ENCODE measurements around the gene DHX58. TPM values are rescaled to one million over a fixed set of nuclear protein-coding genes. Genes with fewer than 3 reads are reported as not detected.

DHX58 gene
- total RNA-seq, 2 donors from 2014 or later = 16.9 to 24.0 TPM

- ATAC-seq (no peak), DNase-seq (no peak)
- Mint-ChIP-seq H3K27me3 (no peaks in the 10 kb centered on the region), H3K4me1 (peaks cover 20% of the 10 kb centered on the region), H3K27ac (no peak overlapping the region), H3K4me3 (peak overlapping the region; percentile 33), H3K36me3 (ENCODE audit: low read depth) (peaks cover 4% of the 10 kb centered on the region)
- H3K9me3 ChIP-seq (ENCODE audit: control insufficient read depth, low read length, poor library complexity, severe bottlenecking) = no peaks in the 10 kb centered on the region
Observed at GRCh38 chr17:42111265-42111636, 1.3 kb downstream of the DHX58 start.

GRCh38 chr17:42110301-42111264 lies 1.9 kb downstream of the DHX58 start:
- ATAC-seq = no peak
- Mint-ChIP-seq H3K27me3 (no peaks in the 10 kb centered on the region), H3K36me3 (ENCODE audit: low read depth) (peaks cover 4% of the 10 kb centered on the region), H3K4me1 (peaks cover 21% of the 10 kb centered on the region), H3K4me3 (peak overlapping the region; percentile 61), H3K27ac (no peak overlapping the region)
- DNase-seq = no peak
- no peaks in the 10 kb centered on the region for H3K9me3 ChIP-seq (ENCODE audit: control insufficient read depth, low read length, poor library complexity, severe bottlenecking)

GRCh38 chr17:42109086-42109485 lies 3.4 kb downstream of the DHX58 start:
- Mint-ChIP-seq H3K27me3 (no peaks in the 10 kb centered on the region), H3K36me3 (ENCODE audit: low read depth) (peaks cover 4% of the 10 kb centered on the region), H3K4me1 (peaks cover 20% of the 10 kb centered on the region), H3K27ac (no peak overlapping the region), H3K4me3 (no peak overlapping the region)
- ATAC-seq = no peak
- no peak for DNase-seq
- H3K9me3 ChIP-seq (ENCODE audit: control insufficient read depth, low read length, poor library complexity, severe bottlenecking) = no peaks in the 10 kb centered on the region

GRCh38 chr17:42107597-42108576 lies 4.6 kb downstream of the DHX58 start:
- Mint-ChIP-seq H3K36me3 (ENCODE audit: low read depth) (peaks cover 4% of the 10 kb centered on the region), H3K4me3 (peak overlapping the region; percentile 61), H3K27me3 (no peaks in the 10 kb centered on the region), H3K4me1 (peaks cover 20% of the 10 kb centered on the region), H3K27ac (peak overlapping the region; percentile 24)
- ATAC-seq = peak; percentile 89
- no peaks in the 10 kb centered on the region for H3K9me3 ChIP-seq (ENCODE audit: control insufficient read depth, low read length, poor library complexity, severe bottlenecking)
- peak; percentile 89 to 94 (median 92) for DNase-seq

- H3K27me3 Mint-ChIP-seq = no peaks in the 10 kb centered on the region
- DNase-seq = no peak
- H3K36me3 Mint-ChIP-seq (ENCODE audit: low read depth) = peaks cover 4% of the 10 kb centered on the region
- no peak overlapping the region for H3K27ac Mint-ChIP-seq
- no peaks in the 10 kb centered on the region for H3K9me3 ChIP-seq (ENCODE audit: control insufficient read depth, low read length, poor library complexity, severe bottlenecking)
- peaks cover 15% of the 10 kb centered on the region for H3K4me1 Mint-ChIP-seq
- peak overlapping the region; percentile 61 for H3K4me3 Mint-ChIP-seq
- no peak for ATAC-seq
Observed at GRCh38 chr17:42107124-42107523, 5.4 kb downstream of the DHX58 start.

- Mint-ChIP-seq H3K27ac (no peak overlapping the region), H3K27me3 (no peaks in the 10 kb centered on the region), H3K4me3 (no peak overlapping the region), H3K4me1 (peaks cover 12% of the 10 kb centered on the region), H3K36me3 (ENCODE audit: low read depth) (peaks cover 4% of the 10 kb centered on the region)
- H3K9me3 ChIP-seq (ENCODE audit: control insufficient read depth, low read length, poor library complexity, severe bottlenecking) = no peaks in the 10 kb centered on the region
- DNase-seq (no peak), ATAC-seq (no peak)
Observed at GRCh38 chr17:42106009-42106408, 6.5 kb downstream of the DHX58 start.

GRCh38 chr17:42104264-42104663 lies 8.2 kb downstream of the DHX58 start:
- H3K4me1 Mint-ChIP-seq = peaks cover 4% of the 10 kb centered on the region
- ATAC-seq (no peak), DNase-seq (no peak)
- no peak overlapping the region for H3K4me3 Mint-ChIP-seq
- no peak overlapping the region for H3K27ac Mint-ChIP-seq
- H3K36me3 Mint-ChIP-seq (ENCODE audit: low read depth) = no peaks in the 10 kb centered on the region
- H3K27me3 Mint-ChIP-seq = no peaks in the 10 kb centered on the region
- H3K9me3 ChIP-seq (ENCODE audit: control insufficient read depth, low read length, poor library complexity, severe bottlenecking) = no peaks in the 10 kb centered on the region

- ATAC-seq (no peak), DNase-seq (no peak)
- no peaks in the 10 kb centered on the region for H3K9me3 ChIP-seq (ENCODE audit: control insufficient read depth, low read length, poor library complexity, severe bottlenecking)
- H3K27ac Mint-ChIP-seq = no peak overlapping the region
- no peaks in the 10 kb centered on the region for H3K27me3 Mint-ChIP-seq
- peaks cover 2% of the 10 kb centered on the region for H3K4me1 Mint-ChIP-seq
- no peak overlapping the region for H3K4me3 Mint-ChIP-seq
- H3K36me3 Mint-ChIP-seq (ENCODE audit: low read depth) = no peaks in the 10 kb centered on the region
Observed at GRCh38 chr17:42103221-42103954, 9.1 kb downstream of the DHX58 start.

- DNase-seq = peak; percentile 34 to 47 (median 43)
- peaks cover 1% of the 10 kb centered on the region for H3K27me3 Mint-ChIP-seq
- peak; percentile 45 for ATAC-seq
- peaks cover 8% of the 10 kb centered on the region for H3K4me1 Mint-ChIP-seq
- H3K9me3 ChIP-seq (ENCODE audit: control insufficient read depth, low read length, poor library complexity, severe bottlenecking) = no peaks in the 10 kb centered on the region
- H3K27ac Mint-ChIP-seq = no peak overlapping the region
- no peaks in the 10 kb centered on the region for H3K36me3 Mint-ChIP-seq (ENCODE audit: low read depth)
- no peak overlapping the region for H3K4me3 Mint-ChIP-seq
Observed at GRCh38 chr17:42101513-42102292, 10.8 kb downstream of the DHX58 start.

GRCh38 chr17:42098730-42099399 lies 13.6 kb downstream of the DHX58 start:
- no peak overlapping the region for H3K27ac Mint-ChIP-seq
- H3K27me3 Mint-ChIP-seq = peaks cover 13% of the 10 kb centered on the region
- peaks cover 2% of the 10 kb centered on the region for H3K36me3 Mint-ChIP-seq (ENCODE audit: low read depth)
- H3K4me1 Mint-ChIP-seq = peaks cover 11% of the 10 kb centered on the region
- H3K4me3 Mint-ChIP-seq = no peak overlapping the region
- ATAC-seq = peak; percentile 21
- no peak for DNase-seq
- H3K9me3 ChIP-seq (ENCODE audit: control insufficient read depth, low read length, poor library complexity, severe bottlenecking) = no peaks in the 10 kb centered on the region

- Mint-ChIP-seq H3K4me1 (peaks cover 11% of the 10 kb centered on the region), H3K27me3 (peaks cover 15% of the 10 kb centered on the region), H3K27ac (no peak within 1 kb of the TSS), H3K4me3 (peak within 1 kb of the TSS; percentile 71), H3K36me3 (ENCODE audit: low read depth) (peaks cover 2% of the 10 kb centered on the region)
- peak; percentile 81 for ATAC-seq
- DNase-seq = peak in 2 of 3 donors; percentile 52 to 57
- no peaks in the 10 kb centered on the region for H3K9me3 ChIP-seq (ENCODE audit: control insufficient read depth, low read length, poor library complexity, severe bottlenecking)
Observed at GRCh38 chr17:42097691-42098631, 14.6 kb downstream of the DHX58 start, which contains the start of gene ZNF385C. Gene ZNF385C (minus strand): TSS chr17:42098473. CDS start chr17:42063056, 35,417 bp downstream.
